Measurements from ENCODE around the gene SEPSECS. TPM values are rescaled to one million over a fixed set of nuclear protein-coding genes. Genes with fewer than 3 reads are reported as not detected.

Gene SEPSECS
- total RNA-seq, 1 donor from 2014 or later: 4.2 TPM

- Histone ChIP-seq H3K27me3 (no peaks in the 10 kb centered on the region), H3K4me1 (peaks cover 9% of the 10 kb centered on the region), H3K9me3 (no peaks in the 10 kb centered on the region), H3K4me3 (no peak overlapping the region), H3K27ac (no peak overlapping the region), H3K36me3 (no peaks in the 10 kb centered on the region)
- no peak for TF ChIP-seq POLR2AphosphoS5 (IDR thresholded peaks at IDR 0.05; ENCODE audit: insufficient read depth in 1 of 2, low read depth in 1 of 2)
- TF ChIP-seq POLR2A (IDR thresholded peaks at IDR 0.05): no peak
- TF ChIP-seq CTCF (IDR thresholded peaks at IDR 0.05): no peak
- no peak for DNase-seq (ENCODE audit: extremely low spot score in 2 of 2)
- intact Hi-C loops (cut with DNase I): no loop called here
These were observed 63.8 kb downstream of the SEPSECS start for GRCh38 chr4:25096251-25096980.

- no peak overlapping the region for H3K27ac ChIP-seq
- TF ChIP-seq CTCF (IDR thresholded peaks at IDR 0.05): no peak
- TF ChIP-seq POLR2A (IDR thresholded peaks at IDR 0.05): no peak
- TF ChIP-seq POLR2AphosphoS5 (IDR thresholded peaks at IDR 0.05; ENCODE audit: insufficient read depth in 1 of 2, low read depth in 1 of 2): no peak
- intact Hi-C loops (cut with DNase I): no loop called here
- peaks cover 9% of the 10 kb centered on the region for H3K4me1 ChIP-seq
- H3K27me3 ChIP-seq: no peaks in the 10 kb centered on the region
- no peaks in the 10 kb centered on the region for H3K36me3 ChIP-seq
- H3K9me3 ChIP-seq: no peaks in the 10 kb centered on the region
- no peak for DNase-seq (ENCODE audit: extremely low spot score in 2 of 2)
- H3K4me3 ChIP-seq: no peak overlapping the region
These were observed 64.4 kb downstream of the SEPSECS start for GRCh38 chr4:25095837-25096236.

- no peak for TF ChIP-seq POLR2AphosphoS5 (IDR thresholded peaks at IDR 0.05; ENCODE audit: insufficient read depth in 1 of 2, low read depth in 1 of 2)
- no peak for TF ChIP-seq CTCF (IDR thresholded peaks at IDR 0.05)
- TF ChIP-seq POLR2A (IDR thresholded peaks at IDR 0.05): no peak
- Histone ChIP-seq H3K4me1 (peaks cover 7% of the 10 kb centered on the region), H3K27me3 (no peaks in the 10 kb centered on the region), H3K27ac (no peak overlapping the region), H3K4me3 (no peak overlapping the region), H3K36me3 (no peaks in the 10 kb centered on the region), H3K9me3 (no peaks in the 10 kb centered on the region)
- intact Hi-C loops (cut with DNase I): no loop called here
- no peak for DNase-seq (ENCODE audit: extremely low spot score in 2 of 2)
These were observed 68.1 kb downstream of the SEPSECS start for GRCh38 chr4:25092139-25092538.

- Histone ChIP-seq H3K27me3 (no peaks in the 10 kb centered on the region), H3K36me3 (no peaks in the 10 kb centered on the region), H3K4me1 (peaks cover 7% of the 10 kb centered on the region), H3K27ac (no peak overlapping the region), H3K4me3 (no peak overlapping the region), H3K9me3 (no peaks in the 10 kb centered on the region)
- no peak for DNase-seq (ENCODE audit: extremely low spot score in 2 of 2)
- TF ChIP-seq POLR2A (IDR thresholded peaks at IDR 0.05) (no peak), POLR2AphosphoS5 (IDR thresholded peaks at IDR 0.05; ENCODE audit: insufficient read depth in 1 of 2, low read depth in 1 of 2) (no peak), CTCF (IDR thresholded peaks at IDR 0.05) (no peak)
- intact Hi-C loops (cut with DNase I): no loop called here
These were observed 69.7 kb downstream of the SEPSECS start for GRCh38 chr4:25090516-25090915.

GRCh38 chr4:25089051-25089763, 71.0 kb downstream of the SEPSECS start:
- no peaks in the 10 kb centered on the region for H3K9me3 ChIP-seq
- TF ChIP-seq CTCF (IDR thresholded peaks at IDR 0.05) (no peak), POLR2AphosphoS5 (IDR thresholded peaks at IDR 0.05; ENCODE audit: insufficient read depth in 1 of 2, low read depth in 1 of 2) (no peak)
- no peaks in the 10 kb centered on the region for H3K36me3 ChIP-seq
- H3K27me3 ChIP-seq: no peaks in the 10 kb centered on the region
- intact Hi-C loops (cut with DNase I): no loop called here
- no peak overlapping the region for H3K4me3 ChIP-seq
- H3K4me1 ChIP-seq: peaks cover 7% of the 10 kb centered on the region
- DNase-seq (ENCODE audit: extremely low spot score in 2 of 2): no peak
- no peak overlapping the region for H3K27ac ChIP-seq

All from vagina (tissue), 2 donors.